PC-3 (cell line): ENCODE measurements around the gene ZNF277. TPM values are rescaled to one million over a fixed set of nuclear protein-coding genes. Genes with fewer than 3 reads are reported as not detected.

Experiments
- ATAC-seq: fragments of 200-7000 bp; cut with Tn5 transposase; 2 replicates; pipeline ENCODE4 v1.9.1; 2020; ENCODE audit warnings: mild to moderate bottlenecking, moderate library complexity
- BruUV-seq: library from RNA; stranded (reverse); fragments of 400-500 nt; replicated peaks from 2 replicates; lab custom pipeline; 2021; lab: Mats Ljungman, UMichigan
- CTCF ChIA-PET: fragments of 300-600 bp; sonication (Branson Sonifier 250); formaldehyde crosslinking; loops from one replicate; lab custom pipeline; 2022; ENCODE audit warnings: antibody characterized with exemption; lab: Charles Lee
- POLR2A ChIA-PET: fragments of 300-600 bp; sonication (Branson Sonifier 250); formaldehyde crosslinking; loops from one replicate; lab custom pipeline; 2022; ENCODE audit warnings: antibody characterized with exemption; ENCODE audit not compliant: unreplicated experiment; lab: Charles Lee
- DNase-seq: peaks from one replicate; pipeline ENCODE4 v3.0.0-alpha.2; 2015
- H2AFZ ChIP-seq: fragments of 300-600 bp; sonication (generic); 2 replicates; pipeline ENCODE4 v1.6.0; 2016; ENCODE audit warnings: antibody characterized with exemption, low read length
- H3F3A ChIP-seq: fragments of 300-600 bp; sonication (generic); one replicate; pipeline ENCODE4 v1.6.0; 2017; ENCODE audit warnings: antibody characterized with exemption, low read length, control low read depth, mild to moderate bottlenecking; ENCODE audit not compliant: unreplicated experiment
- H3K27ac ChIP-seq: fragments of 300-600 bp; sonication (generic); 2 replicates; pipeline ENCODE4 v1.5.1; 2016; ENCODE audit warnings: mild to moderate bottlenecking, low read length
- H3K27me3 ChIP-seq: fragments of 300-600 bp; sonication (generic); 2 replicates; pipeline ENCODE4 v1.6.1; 2016; ENCODE audit warnings: low read length, mixed read lengths
- H3K36me3 ChIP-seq: fragments of 300-600 bp; sonication (generic); 2 replicates; pipeline ENCODE4 v1.6.1; 2016; ENCODE audit warnings: low read depth, mixed run types, low read length, mixed read lengths
- H3K4me1 ChIP-seq: fragments of 300-600 bp; sonication (generic); 2 replicates; pipeline ENCODE4 v1.5.1; 2016; ENCODE audit warnings: low read length; ENCODE audit not compliant: insufficient read depth
- H3K4me2 ChIP-seq: fragments of 300-600 bp; sonication (generic); 2 replicates; pipeline ENCODE4 v1.6.0; 2016; ENCODE audit warnings: low read length
- H3K4me3 ChIP-seq: fragments of 300-600 bp; sonication (generic); 2 replicates; pipeline ENCODE4 v1.5.1; 2016; ENCODE audit warnings: mild to moderate bottlenecking, low read length, mixed read lengths
- H3K79me2 ChIP-seq: fragments of 300-600 bp; sonication (generic); 2 replicates; pipeline ENCODE4 v1.6.1; 2017; ENCODE audit warnings: low read length, mixed read lengths
- H3K9ac ChIP-seq: fragments of 300-600 bp; sonication (generic); 2 replicates; pipeline ENCODE4 v1.6.0; 2016; ENCODE audit warnings: mild to moderate bottlenecking, low read length
- H3K9me2 ChIP-seq: fragments of 300-600 bp; sonication (generic); replicated peaks from 2 replicates; pipeline ENCODE4 v1.6.1; 2016; ENCODE audit warnings: mixed run types, low read length, mixed read lengths
- H3K9me3 ChIP-seq: fragments of 300-600 bp; sonication (generic); 2 replicates; pipeline ENCODE4 v1.6.1; 2016; ENCODE audit warnings: low read length, mixed read lengths
- H4K20me1 ChIP-seq: fragments of 300-600 bp; sonication (generic); 2 replicates; pipeline ENCODE4 v1.6.1; 2016; ENCODE audit warnings: low read length, mixed read lengths
- EZH2 ChIP-seq: fragments of 300-600 bp; sonication (generic); IDR thresholded peaks from one replicate; pipeline ENCODE4 v1.6.1; 2017; ENCODE audit warnings: antibody characterized with exemption, mild to moderate bottlenecking, low read length; ENCODE audit not compliant: unreplicated experiment
- EZH2phosphoT487 ChIP-seq: fragments of 300-600 bp; sonication (generic); IDR thresholded peaks from 2 replicates; pipeline ENCODE4 v1.6.1; 2018; ENCODE audit warnings: mild to moderate bottlenecking, antibody characterized with exemption, low read length, borderline replicate concordance
- intact Hi-C: fragments of 100-400 bp; cut with micrococcal nuclease; formaldehyde crosslinking; loops from 2 replicates; pipeline ENCODE4 v1.9.0; 2023
- total RNA-seq: library from RNA; depleted of rRNA; stranded (reverse); fragments of >200 nt; gene quantifications from 2 replicates; pipeline ENCODE4 v1.2.3, GENCODE V29; 2014
- TF ChIP-seq, protein P1 (sequence below): fragments of 300-600 bp; sonication (generic); conservative IDR thresholded peaks from 2 replicates; pipeline ENCODE4 v1.5.1; 2017; ENCODE audit warnings: antibody characterized with exemption, low read depth, mild to moderate bottlenecking, low read length

ZNF277 gene
- total RNA-seq, 1 experiment from 2014 or later, result 14.0 TPM

DNA sequence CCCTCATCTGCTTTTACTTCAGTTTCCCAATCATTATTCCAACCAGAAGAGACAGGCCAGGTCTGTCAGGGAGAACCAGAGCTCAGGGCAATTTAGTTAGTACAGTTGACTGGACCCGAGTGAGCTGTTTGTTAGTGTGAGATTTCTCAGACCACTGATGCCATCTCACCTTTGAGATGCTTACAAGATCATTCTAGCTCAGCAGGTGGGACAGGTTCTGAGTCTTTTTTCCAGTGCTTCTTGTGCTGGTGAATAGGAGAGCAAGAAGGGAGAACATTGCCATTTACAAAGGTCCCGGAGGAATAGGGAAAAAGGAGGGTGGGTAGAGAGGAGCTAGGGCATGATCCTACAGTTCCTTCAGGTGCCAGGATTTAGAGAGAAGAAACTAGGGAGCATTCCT is 131.4 kb downstream of the ZNF277 start:
- DNase-seq (no peak), ATAC-seq (no peak)
- Histone ChIP-seq H2AFZ (no peak overlapping the region), H3K4me1 (peaks cover 10% of the 10 kb centered on the region), H3K9me2 (no peaks in the 10 kb centered on the region), H3K9me3 (no peaks in the 10 kb centered on the region), H3K27ac (no peak overlapping the region), H3K4me2 (no peak overlapping the region), H3K4me3 (no peak overlapping the region), H4K20me1 (no peaks in the 10 kb centered on the region), H3K36me3 (peaks cover 5% of the 10 kb centered on the region; the same call in 1 of the 2 replicates), H3K79me2 (no peaks in the 10 kb centered on the region), H3F3A (no peaks in the 10 kb centered on the region), H3K27me3 (no peaks in the 10 kb centered on the region), H3K9ac (no peak overlapping the region)
- no TSS peak for BruUV-seq
- ChIA-PET POLR2A (no interaction called here), CTCF (no interaction called here)
- TF ChIP-seq EZH2, result no peak
- TF ChIP-seq EZH2phosphoT487, result no peak
- intact Hi-C loops, result no loop called here

DNA sequence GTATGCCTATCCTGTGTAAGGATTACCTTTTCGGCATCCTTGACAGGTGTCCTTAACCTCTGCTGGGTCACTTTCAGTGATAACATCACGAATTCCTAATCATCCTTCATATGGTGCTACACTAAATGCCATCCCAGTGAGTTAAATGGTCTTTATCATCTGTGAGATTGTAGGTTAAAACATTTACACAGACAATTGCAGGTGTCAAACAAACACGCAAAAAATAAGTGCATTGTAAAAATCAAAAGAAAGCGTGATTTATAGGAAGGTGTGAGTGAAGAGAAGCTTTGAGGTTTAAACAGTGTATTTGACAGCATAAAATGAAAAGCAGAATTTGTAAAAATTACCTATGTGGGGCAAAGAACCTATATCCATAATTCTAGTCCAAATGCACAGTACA is 132.3 kb downstream of the ZNF277 start:
- POLR2A ChIA-PET, result no interaction called here
- ATAC-seq, result no peak

DNA sequence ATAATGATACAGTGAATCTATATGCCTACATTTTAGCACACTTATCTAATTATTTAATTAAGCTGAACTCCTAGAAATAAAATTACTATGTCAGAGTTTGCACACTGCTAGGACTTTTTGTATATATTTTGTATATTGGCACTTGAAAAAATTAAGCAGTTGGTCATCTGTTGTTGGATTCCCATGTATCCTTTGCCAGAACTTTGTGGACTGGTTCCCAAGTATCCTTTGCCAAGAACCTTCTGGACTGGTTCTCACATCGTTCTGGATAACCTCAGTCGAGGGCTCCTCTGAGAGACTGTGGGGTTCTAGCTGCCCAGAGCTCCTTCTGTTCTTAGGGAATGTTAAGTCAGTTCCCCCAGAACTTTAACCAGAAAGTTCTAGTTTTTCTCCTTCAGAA is 135.0 kb downstream of the ZNF277 start:
- peaks cover 9% of the 10 kb centered on the region; the same call in 1 of the 2 replicates for H3K36me3 ChIP-seq
- intact Hi-C loops, result no loop called here
- no peaks in the 10 kb centered on the region for H4K20me1 ChIP-seq
- no peaks in the 10 kb centered on the region for H3K27me3 ChIP-seq
- peaks cover 10% of the 10 kb centered on the region for H3K4me1 ChIP-seq
- DNase-seq (no peak), ATAC-seq (no peak)
- no peak overlapping the region for H2AFZ ChIP-seq
- H3K27ac ChIP-seq, result no peak overlapping the region
- no peaks in the 10 kb centered on the region for H3K9me3 ChIP-seq
- H3K4me2 ChIP-seq, result no peak overlapping the region
- H3K9me2 ChIP-seq, result no peaks in the 10 kb centered on the region
- no peaks in the 10 kb centered on the region for H3F3A ChIP-seq
- POLR2A ChIA-PET, result no interaction called here
- no TSS peak for BruUV-seq
- no peak overlapping the region for H3K4me3 ChIP-seq
- H3K9ac ChIP-seq, result no peak overlapping the region
- TF ChIP-seq EZH2phosphoT487, result no peak
- TF ChIP-seq, protein P1, sequence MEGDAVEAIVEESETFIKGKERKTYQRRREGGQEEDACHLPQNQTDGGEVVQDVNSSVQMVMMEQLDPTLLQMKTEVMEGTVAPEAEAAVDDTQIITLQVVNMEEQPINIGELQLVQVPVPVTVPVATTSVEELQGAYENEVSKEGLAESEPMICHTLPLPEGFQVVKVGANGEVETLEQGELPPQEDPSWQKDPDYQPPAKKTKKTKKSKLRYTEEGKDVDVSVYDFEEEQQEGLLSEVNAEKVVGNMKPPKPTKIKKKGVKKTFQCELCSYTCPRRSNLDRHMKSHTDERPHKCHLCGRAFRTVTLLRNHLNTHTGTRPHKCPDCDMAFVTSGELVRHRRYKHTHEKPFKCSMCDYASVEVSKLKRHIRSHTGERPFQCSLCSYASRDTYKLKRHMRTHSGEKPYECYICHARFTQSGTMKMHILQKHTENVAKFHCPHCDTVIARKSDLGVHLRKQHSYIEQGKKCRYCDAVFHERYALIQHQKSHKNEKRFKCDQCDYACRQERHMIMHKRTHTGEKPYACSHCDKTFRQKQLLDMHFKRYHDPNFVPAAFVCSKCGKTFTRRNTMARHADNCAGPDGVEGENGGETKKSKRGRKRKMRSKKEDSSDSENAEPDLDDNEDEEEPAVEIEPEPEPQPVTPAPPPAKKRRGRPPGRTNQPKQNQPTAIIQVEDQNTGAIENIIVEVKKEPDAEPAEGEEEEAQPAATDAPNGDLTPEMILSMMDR, result no peak
- no peak for TF ChIP-seq EZH2
- no peaks in the 10 kb centered on the region for H3K79me2 ChIP-seq
- CTCF ChIA-PET, result no interaction called here

More for the DNA sequence above, 132.3 kb downstream of the ZNF277 start:
- CTCF ChIA-PET, result no interaction called here
- BruUV-seq, result no TSS peak
- Histone ChIP-seq H3F3A (no peaks in the 10 kb centered on the region), H2AFZ (no peak overlapping the region), H4K20me1 (no peaks in the 10 kb centered on the region), H3K36me3 (peaks cover 9% of the 10 kb centered on the region; the same call in 1 of the 2 replicates), H3K27ac (no peak overlapping the region), H3K9me3 (no peaks in the 10 kb centered on the region), H3K27me3 (no peaks in the 10 kb centered on the region), H3K9ac (no peak overlapping the region), H3K79me2 (no peaks in the 10 kb centered on the region), H3K4me2 (no peak overlapping the region), H3K4me3 (no peak overlapping the region), H3K4me1 (peaks cover 10% of the 10 kb centered on the region), H3K9me2 (no peaks in the 10 kb centered on the region)
- DNase-seq, result no peak
- intact Hi-C loops, result no loop called here
- TF ChIP-seq, protein P1, result no peak
- TF ChIP-seq EZH2 (no peak), EZH2phosphoT487 (no peak)
